BE2C (cell line): ENCODE results near the gene NDNF. TPM values are rescaled to one million over a fixed set of nuclear protein-coding genes. Genes with fewer than 3 reads are reported as not detected.

Experiments
- DNase-seq: peaks from one replicate; pipeline ENCODE4 v3.0.0-alpha.2; 2020
- H3K27me3 ChIP-seq: fragments of 250-450 bp; sonication (Bioruptor Pico); 2 replicates; pipeline ENCODE4 v1.5.1; 2020; ENCODE audit warnings: mild to moderate bottlenecking
- H3K36me3 ChIP-seq: fragments of 250-450 bp; sonication (Bioruptor Pico); 2 replicates; pipeline ENCODE4 v1.5.1; 2020; ENCODE audit warnings: mild to moderate bottlenecking
- H3K4me1 ChIP-seq: fragments of 250-450 bp; sonication (Bioruptor Pico); 2 replicates; pipeline ENCODE4 v1.5.1; 2020
- H3K4me3 ChIP-seq: 2 replicates; pipeline ENCODE4 v1.5.1; 2011; ENCODE audit warnings: low read depth, low read length
- H3K9me3 ChIP-seq: fragments of 250-450 bp; sonication (Bioruptor Pico); 2 replicates; pipeline ENCODE4 v1.5.1; 2020
- CTCF ChIP-seq: IDR thresholded peaks from 2 replicates; pipeline ENCODE4 v1.5.1; 2012; ENCODE audit warnings: mild to moderate bottlenecking, low read depth, low read length
- polyA plus RNA-seq: library from polyadenylated mRNA; unstranded; fragments of >200 nt; gene quantifications from one replicate; pipeline ENCODE4 v1.2.1, GENCODE V29; 2012; ENCODE audit warnings: low read depth, missing spikeins; ENCODE audit not compliant: insufficient read length, insufficient read depth

The NDNF gene
- not detected for polyA plus RNA-seq

DNA sequence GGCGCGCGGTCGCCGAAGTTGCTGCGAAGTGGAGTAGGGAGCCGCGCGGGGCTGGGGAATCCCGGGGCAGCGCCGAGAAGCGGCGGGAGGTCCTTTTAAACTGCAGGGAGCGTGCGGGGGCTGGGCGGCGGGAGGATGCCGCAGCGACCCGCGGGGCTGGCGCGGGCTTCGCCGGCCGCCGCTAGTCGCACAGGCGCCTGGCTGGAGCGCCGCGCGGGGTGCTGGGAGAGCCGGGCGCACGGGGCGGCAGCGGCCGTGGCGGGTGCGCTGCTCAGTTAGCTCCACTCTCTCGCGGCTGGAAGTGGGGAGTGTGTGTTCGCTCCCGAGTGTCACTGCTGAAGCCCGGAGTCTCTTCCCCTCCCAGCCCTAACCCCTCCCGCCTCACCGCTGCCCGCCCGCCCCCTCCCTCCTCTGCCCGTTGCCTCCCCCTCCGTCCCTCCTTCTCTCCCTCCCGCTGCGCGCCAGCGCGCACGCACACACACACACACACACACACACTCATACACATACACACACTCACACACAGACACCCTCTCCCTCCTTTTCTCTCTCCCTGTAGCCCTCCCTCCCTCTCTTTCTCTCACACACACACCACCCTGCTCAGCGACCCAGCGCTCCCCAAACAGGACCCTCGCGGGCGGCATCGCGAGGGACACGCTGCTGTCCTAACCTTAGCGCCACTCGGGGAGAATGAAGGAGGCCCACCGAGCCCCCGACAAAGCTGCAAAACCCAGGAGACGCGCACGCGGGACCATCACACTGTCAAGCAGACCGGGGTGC lies at the start of gene NDNF:
Gene NDNF (minus strand): TSS at position 312 of the 780 bp plus-strand sequence. CDS start 26,698 bp downstream, outside the sequence.
- Histone ChIP-seq H3K9me3 (no peaks in the 10 kb centered on the region), H3K4me1 (no peaks in the 10 kb centered on the region), H3K4me3 (peak within 1 kb of the TSS; percentile 52), H3K36me3 (no peaks in the 10 kb centered on the region), H3K27me3 (peaks cover 83% of the 10 kb centered on the region)
- DNase-seq = peak; percentile 49
- no peak for TF ChIP-seq CTCF

DNA sequence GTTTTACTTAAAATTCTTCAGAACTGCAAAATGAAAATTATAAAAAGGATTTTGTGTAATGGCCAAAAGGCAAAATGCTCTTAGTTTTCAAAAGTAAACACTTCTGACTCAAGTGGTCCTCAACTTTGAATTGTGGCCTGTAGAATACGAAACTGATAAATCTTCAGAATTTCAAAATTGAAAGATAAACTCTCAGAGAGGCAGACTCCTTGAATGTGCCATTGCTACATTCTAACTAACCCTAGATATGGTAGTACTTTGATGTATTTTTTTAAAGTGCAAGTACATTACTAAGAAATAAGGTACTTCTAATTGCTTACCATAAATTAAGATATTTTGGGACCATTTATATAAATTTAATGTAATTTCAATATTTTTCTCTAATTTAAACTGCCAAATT lies 47.4 kb upstream of the NDNF start:
- Histone ChIP-seq H3K27me3 (peaks cover 4% of the 10 kb centered on the region; the same call in 1 of the 2 replicates), H3K4me3 (no peak overlapping the region), H3K36me3 (no peaks in the 10 kb centered on the region), H3K9me3 (no peaks in the 10 kb centered on the region; the same call in 1 of the 2 replicates), H3K4me1 (no peaks in the 10 kb centered on the region)
- DNase-seq = no peak
- TF ChIP-seq CTCF = no peak

DNA sequence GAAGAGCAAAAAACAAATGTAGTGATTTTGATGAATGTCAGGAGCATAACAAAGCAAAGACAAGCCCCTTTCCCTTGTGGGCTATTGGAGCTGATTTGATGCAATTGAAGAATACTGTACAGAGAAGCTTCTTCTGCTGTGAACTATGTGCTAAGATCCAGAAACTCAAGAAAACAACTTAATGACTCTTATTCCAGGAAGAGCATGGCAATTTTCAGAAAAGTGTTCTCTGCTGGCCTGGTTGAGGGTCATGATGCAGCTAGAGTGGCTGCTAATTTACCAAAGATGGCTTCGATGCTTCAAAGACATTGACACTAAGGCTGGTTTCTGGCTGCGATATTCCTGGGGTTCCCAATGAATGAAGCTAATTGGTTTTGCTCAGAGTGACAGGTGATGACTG lies 46.0 kb upstream of the NDNF start:
- TF ChIP-seq CTCF = no peak
- Histone ChIP-seq H3K4me1 (no peaks in the 10 kb centered on the region), H3K36me3 (no peaks in the 10 kb centered on the region)

GRCh38 chr4:121114756-121115155 lies 42.4 kb upstream of the NDNF start:
- H3K4me3 ChIP-seq = no peak overlapping the region
- no peaks in the 10 kb centered on the region for H3K4me1 ChIP-seq
- TF ChIP-seq CTCF = no peak
- H3K36me3 ChIP-seq = no peaks in the 10 kb centered on the region
- peaks cover 9% of the 10 kb centered on the region; the same call in 1 of the 2 replicates for H3K27me3 ChIP-seq
- DNase-seq = no peak
- H3K9me3 ChIP-seq = no peaks in the 10 kb centered on the region; the same call in 1 of the 2 replicates

More for the DNA sequence above, 46.0 kb upstream of the NDNF start:
- H3K4me3 ChIP-seq = no peak overlapping the region
- no peaks in the 10 kb centered on the region; the same call in 1 of the 2 replicates for H3K9me3 ChIP-seq
- H3K27me3 ChIP-seq = peaks cover 7% of the 10 kb centered on the region; the same call in 1 of the 2 replicates
- no peak for DNase-seq

DNA sequence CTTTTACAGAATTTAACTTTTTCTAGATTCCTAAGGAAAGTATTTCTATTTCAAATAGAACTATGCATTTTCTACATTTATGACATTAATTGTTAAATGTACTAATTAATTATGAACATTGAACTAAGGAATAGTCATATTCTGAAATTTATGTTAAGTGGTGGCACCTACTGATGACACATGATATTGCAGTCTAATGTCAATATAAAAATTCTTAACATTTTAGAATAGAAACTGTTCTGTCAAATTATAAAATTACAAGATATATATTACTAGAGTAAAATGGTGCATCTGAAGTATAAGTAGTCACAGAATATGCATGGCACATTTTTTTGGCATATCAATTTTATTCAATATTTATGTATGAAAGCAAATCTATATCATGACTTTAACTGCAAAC lies 40.2 kb upstream of the NDNF start:
- Histone ChIP-seq H3K4me3 (no peak overlapping the region), H3K4me1 (no peaks in the 10 kb centered on the region), H3K27me3 (peaks cover 9% of the 10 kb centered on the region; the same call in 1 of the 2 replicates), H3K9me3 (no peaks in the 10 kb centered on the region), H3K36me3 (no peaks in the 10 kb centered on the region)
- TF ChIP-seq CTCF = peak; percentile 37; the same call in 1 of the 2 replicates
- no peak for DNase-seq

DNA sequence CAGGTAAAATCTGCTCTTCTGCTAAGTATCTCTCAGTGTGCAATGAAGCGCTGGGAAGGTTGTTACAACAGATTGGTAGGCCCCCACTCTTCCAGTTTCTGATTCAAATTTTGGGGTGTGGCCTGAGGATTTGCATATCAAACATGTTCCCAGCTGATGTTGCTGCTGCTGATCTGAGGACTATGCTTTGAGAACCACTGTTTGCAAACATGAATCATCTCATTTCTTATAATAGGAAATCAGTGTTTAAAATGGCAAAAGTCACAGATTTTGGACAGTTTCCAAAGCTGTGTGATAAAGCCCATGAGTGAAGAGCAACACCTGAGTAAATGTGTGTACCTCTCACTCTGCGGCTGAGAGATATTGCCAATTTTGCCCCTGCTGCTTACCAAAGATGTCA lies 36.2 kb upstream of the NDNF start:
- H3K4me3 ChIP-seq = no peak overlapping the region
- H3K27me3 ChIP-seq = peaks cover 20% of the 10 kb centered on the region; the same call in 1 of the 2 replicates
- H3K36me3 ChIP-seq = no peaks in the 10 kb centered on the region
- no peak for DNase-seq
- H3K4me1 ChIP-seq = no peaks in the 10 kb centered on the region
- no peak for TF ChIP-seq CTCF
- no peaks in the 10 kb centered on the region; the same call in 1 of the 2 replicates for H3K9me3 ChIP-seq
